ENCODE results near the gene SEMA4C.

The SEMA4C gene

GRCh38 chr2:96880891-96881273, 11.0 kb upstream of the SEMA4C start:
- DNase-seq = no peak

- no peak for DNase-seq
Observed at GRCh38 chr2:96879545-96880040, 9.7 kb upstream of the SEMA4C start.

- DNase-seq = no peak
Observed at GRCh38 chr2:96878796-96879544, 9.1 kb upstream of the SEMA4C start.

GRCh38 chr2:96878171-96878570, 8.3 kb upstream of the SEMA4C start:
- DNase-seq = no peak

- no peak for DNase-seq
Observed at GRCh38 chr2:96877631-96878092, 7.8 kb upstream of the SEMA4C start.

- no peak for DNase-seq
Observed at GRCh38 chr2:96877042-96877451, 7.2 kb upstream of the SEMA4C start.

- DNase-seq = no peak
Observed at GRCh38 chr2:96876269-96877041, 6.6 kb upstream of the SEMA4C start.

- no peak for DNase-seq
Observed at GRCh38 chr2:96875498-96876268, 5.8 kb upstream of the SEMA4C start.

GRCh38 chr2:96874198-96874831, 4.4 kb upstream of the SEMA4C start:
- peak; percentile 62 to 70 (median 68) for DNase-seq

- peak; percentile 87 to 90 (median 87) for DNase-seq
Observed at GRCh38 chr2:96873651-96874096, 3.8 kb upstream of the SEMA4C start.

- DNase-seq = no peak
Observed at GRCh38 chr2:96872591-96873349, 2.9 kb upstream of the SEMA4C start.

GRCh38 chr2:96870626-96871255, 861 bp upstream of the SEMA4C start:
- DNase-seq = peak in 1 of 3 donors; percentile 37

GRCh38 chr2:96869281-96869821, 529 bp downstream of the SEMA4C start:
- peak in 1 of 3 donors; percentile 40 for DNase-seq

GRCh38 chr2:96868555-96869280, 1.2 kb downstream of the SEMA4C start:
- peak; percentile 57 to 76 (median 64) for DNase-seq

GRCh38 chr2:96867756-96868554, 1.9 kb downstream of the SEMA4C start:
- DNase-seq = peak in 1 of 3 donors; percentile 67

GRCh38 chr2:96866986-96867755, 2.7 kb downstream of the SEMA4C start:
- no peak for DNase-seq

GRCh38 chr2:96866586-96866985, 3.3 kb downstream of the SEMA4C start:
- no peak for DNase-seq

- no peak for DNase-seq
Observed at GRCh38 chr2:96866149-96866548, 3.7 kb downstream of the SEMA4C start.
